ENCODE data around the gene MAPK8IP1. TPM values are rescaled to one million over a fixed set of nuclear protein-coding genes. Genes with fewer than 3 reads are reported as not detected.

Gene MAPK8IP1
- total and polyA plus RNA-seq, 2 donors (not counting 3 experiments of a cell fraction or from before 2014, with no cell fraction given) = 4.1 to 4.8 TPM

GRCh38 chr11:45855308-45855707, 30.1 kb upstream of the MAPK8IP1 start:
- no TSS peak for BruUV-seq (replicated peaks)
- no peaks in the 10 kb centered on the region for H3K36me3 ChIP-seq (ENCODE audit: control insufficient read depth in 2 of 2, extremely low read depth in 1 of 2, insufficient read depth in 2 of 2, low read length in 2 of 2)
- no peaks in the 10 kb centered on the region for H3K9me1 ChIP-seq (replicated peaks; ENCODE audit: control insufficient read depth, extremely low read depth, insufficient read depth, low read length)
- FAIRE-seq (no peak), DNase-seq (ENCODE audit: low read depth, low spot score) (no peak)
- no peaks in the 10 kb centered on the region for H4K20me1 ChIP-seq (replicated peaks; ENCODE audit: control insufficient read depth, extremely low read depth, insufficient read depth, low read length)
- no peak for TF ChIP-seq FOS (IDR thresholded peaks at IDR 0.05; ENCODE audit: borderline replicate concordance, insufficient read depth, low read length)
- TF ChIP-seq GATA2 (IDR thresholded peaks at IDR 0.05; ENCODE audit: insufficient read depth, insufficient read length, low read depth, low read length) = no peak
- TF ChIP-seq CTCF (IDR thresholded peaks at IDR 0.05; ENCODE audit: extremely low read depth in 1 of 2, insufficient read depth in 1 of 2, low read depth in 1 of 2, low read length in 2 of 2) = no peak
- TF ChIP-seq, protein P1, sequence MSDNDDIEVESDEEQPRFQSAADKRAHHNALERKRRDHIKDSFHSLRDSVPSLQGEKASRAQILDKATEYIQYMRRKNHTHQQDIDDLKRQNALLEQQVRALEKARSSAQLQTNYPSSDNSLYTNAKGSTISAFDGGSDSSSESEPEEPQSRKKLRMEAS (IDR thresholded peaks at IDR 0.05; ENCODE audit: insufficient read depth, insufficient read length) = no peak
- no peak for TF ChIP-seq JUN (IDR thresholded peaks at IDR 0.05; ENCODE audit: borderline replicate concordance, insufficient read depth, insufficient read length, low read depth)
- no peak for TF ChIP-seq POLR2A (IDR thresholded peaks at IDR 0.05; ENCODE audit: low read depth, low read length)
- TF ChIP-seq EZH2 (IDR thresholded peaks at IDR 0.05; ENCODE audit: borderline replicate concordance, low read depth, low read length, severe bottlenecking) = no peak
- no peak for TF ChIP-seq MYC (IDR thresholded peaks at IDR 0.05; ENCODE audit: low read depth, low read length)
- TF ChIP-seq POLR2AphosphoS5 (IDR thresholded peaks at IDR 0.05; ENCODE audit: insufficient read depth, low read depth, low read length) = no peak
- CTCF ChIA-PET = interaction anchor here (0.6 kb wide), 1 partner anchor 18 kb away, joined by 3 read pairs; no protein-coding TSS in a partner anchor
- H2AFZ ChIP-seq (ENCODE audit: low read depth, low read length) = no peak overlapping the region
- H3K4me1 ChIP-seq (ENCODE audit: control insufficient read depth, extremely low read depth, insufficient read depth, low read length) = peaks cover 28% of the 10 kb centered on the region
- dilution Hi-C loops (cut with MboI; ENCODE audit: extremely low pct_ligation_motif_present, low sequenced_read_pairs) (no loop called here), intact Hi-C loops (cut with micrococcal nuclease) (no loop called here)
- H3K27me3 ChIP-seq (ENCODE audit: control insufficient read depth in 2 of 2, insufficient read depth in 2 of 2, low read length in 2 of 2) = no peaks in the 10 kb centered on the region
- H3K79me2 ChIP-seq (ENCODE audit: control insufficient read depth, insufficient read depth, low read length) = peaks cover 3% of the 10 kb centered on the region
- no peaks in the 10 kb centered on the region for H3K9me3 ChIP-seq (replicated peaks; ENCODE audit: control insufficient read depth, insufficient read depth, low read length)
- H3K4me3 ChIP-seq (replicated peaks in 1 of 3; ENCODE audit: insufficient read depth in 1 of 3, low read depth in 1 of 3, low read length in 3 of 3) = no peak overlapping the region
- no peak overlapping the region for H3K4me2 ChIP-seq (ENCODE audit: insufficient read depth, low read length)
- no peak overlapping the region for H3K27ac ChIP-seq (ENCODE audit: insufficient read depth, low read depth, low read length)
- POLR2A ChIA-PET = no interaction called here
- H3K9ac ChIP-seq (replicated peaks; ENCODE audit: extremely low read depth, insufficient read depth, low read length) = no peak overlapping the region
